Activated CD4-positive, alpha-beta T cell treated with anti-CD3 and anti-CD28 coated beads, Interleukin-2, amount 50 U/mL, for 48 hours (primary cell): Measurements from ENCODE around the gene KIAA1755.
A peak's percentile ranks its signal among the peaks of the same experiment; 100 is the strongest.

ENCODE experiments used
- DNase-seq, 2 experiments: peaks; one replicate each; pipeline ENCODE4 v3.0.0-alpha.2; 2020

The KIAA1755 gene

DNA sequence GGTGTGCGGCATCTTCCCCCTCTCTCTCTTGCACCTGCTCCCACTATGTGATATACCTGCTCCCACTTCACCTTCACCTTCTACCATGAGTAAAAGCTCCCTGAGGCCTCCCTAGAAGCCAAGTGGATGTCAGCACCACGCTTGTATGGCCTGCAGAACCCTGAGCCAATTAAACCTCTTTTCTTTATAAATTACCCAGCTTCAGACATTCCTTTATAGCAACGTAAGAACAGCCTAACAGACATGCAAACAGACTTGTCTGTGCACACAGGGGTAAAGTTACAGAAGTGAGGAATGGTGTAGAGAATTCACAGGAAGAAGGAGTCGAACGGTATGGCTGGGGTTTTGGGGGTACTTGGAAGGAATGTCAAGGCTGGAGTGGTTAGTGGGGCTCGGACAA lies 80.7 kb downstream of the KIAA1755 start:
- no peak for DNase-seq

DNA sequence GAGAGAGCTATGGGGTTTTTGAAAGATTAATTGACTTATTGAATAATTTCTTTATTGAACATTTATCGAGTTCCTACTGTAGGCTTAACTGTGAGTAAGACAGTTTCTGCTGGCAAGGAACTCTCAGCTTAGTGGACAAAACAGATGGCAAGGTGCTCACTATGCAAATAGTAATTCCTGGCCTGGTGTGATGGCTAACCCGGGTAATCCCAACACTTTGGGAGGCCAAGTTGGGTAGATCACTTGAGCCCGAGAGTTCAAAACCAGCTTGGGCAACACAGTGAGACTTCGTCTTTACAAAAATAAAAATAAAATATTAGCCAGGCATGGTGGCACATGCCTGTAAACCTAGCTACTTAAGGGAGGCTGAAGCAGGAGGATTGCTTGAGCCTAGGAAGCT lies 82.0 kb downstream of the KIAA1755 start:
- no peak for DNase-seq

GRCh38 chr20:38178065-38178491 lies 82.5 kb downstream of the KIAA1755 start:
- DNase-seq = no peak

- DNase-seq = no peak
Measured at GRCh38 chr20:38177201-38177600, 83.3 kb downstream of the KIAA1755 start.

DNA sequence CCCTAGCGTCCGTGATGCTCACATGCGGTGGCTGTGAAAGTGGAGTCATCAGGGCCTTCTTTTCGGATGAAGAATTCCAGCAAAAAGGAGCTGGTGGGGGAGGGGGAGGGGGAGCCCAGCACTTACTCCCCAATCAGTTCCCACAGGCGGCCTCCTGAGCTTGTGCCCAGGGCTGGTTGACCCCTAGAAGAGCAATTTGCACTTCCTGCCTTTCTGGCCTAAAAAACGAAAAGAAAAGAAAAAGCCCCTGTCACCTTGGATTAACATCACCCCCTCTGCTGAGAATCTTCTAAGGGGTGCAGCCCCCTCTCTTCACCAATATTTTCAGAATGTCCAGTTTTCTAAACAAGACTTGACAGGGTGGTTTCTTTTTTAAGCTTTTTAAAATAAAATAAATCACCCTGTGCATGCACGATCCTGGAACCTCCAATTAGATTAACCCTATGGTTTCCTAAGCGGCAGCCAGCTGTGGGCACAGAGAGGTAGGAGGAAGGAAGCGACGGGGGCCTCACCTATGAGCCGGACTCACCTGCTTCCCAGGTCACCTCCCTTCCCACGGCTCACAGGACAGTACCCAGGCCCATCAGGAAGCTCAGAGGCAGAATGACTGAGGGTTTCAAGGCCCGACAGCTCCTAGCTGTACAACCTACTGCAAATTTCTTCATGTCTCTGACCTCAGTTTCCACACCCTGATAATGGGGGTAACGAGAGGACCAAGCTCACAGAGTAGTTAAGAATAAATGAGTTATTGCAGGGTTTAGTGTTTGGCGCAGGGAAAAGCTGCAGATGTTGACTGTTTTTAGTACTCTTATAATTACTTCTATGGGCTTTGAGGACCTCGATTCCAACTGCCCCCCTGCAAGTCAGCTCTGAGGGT lies 85.0 kb downstream of the KIAA1755 start:
- DNase-seq = no peak

- DNase-seq = no peak
Measured at GRCh38 chr20:38173237-38174156, 87.0 kb downstream of the KIAA1755 start.

- no peak for DNase-seq
Measured at GRCh38 chr20:38172408-38172807, 88.1 kb downstream of the KIAA1755 start.

GRCh38 chr20:38171675-38172043 lies 88.9 kb downstream of the KIAA1755 start:
- DNase-seq = no peak

GRCh38 chr20:38170826-38171674 lies 89.5 kb downstream of the KIAA1755 start:
- no peak for DNase-seq

GRCh38 chr20:38170219-38170825 lies 90.2 kb downstream of the KIAA1755 start:
- no peak for DNase-seq

GRCh38 chr20:38169636-38170193 lies 90.8 kb downstream of the KIAA1755 start:
- no peak for DNase-seq

DNA sequence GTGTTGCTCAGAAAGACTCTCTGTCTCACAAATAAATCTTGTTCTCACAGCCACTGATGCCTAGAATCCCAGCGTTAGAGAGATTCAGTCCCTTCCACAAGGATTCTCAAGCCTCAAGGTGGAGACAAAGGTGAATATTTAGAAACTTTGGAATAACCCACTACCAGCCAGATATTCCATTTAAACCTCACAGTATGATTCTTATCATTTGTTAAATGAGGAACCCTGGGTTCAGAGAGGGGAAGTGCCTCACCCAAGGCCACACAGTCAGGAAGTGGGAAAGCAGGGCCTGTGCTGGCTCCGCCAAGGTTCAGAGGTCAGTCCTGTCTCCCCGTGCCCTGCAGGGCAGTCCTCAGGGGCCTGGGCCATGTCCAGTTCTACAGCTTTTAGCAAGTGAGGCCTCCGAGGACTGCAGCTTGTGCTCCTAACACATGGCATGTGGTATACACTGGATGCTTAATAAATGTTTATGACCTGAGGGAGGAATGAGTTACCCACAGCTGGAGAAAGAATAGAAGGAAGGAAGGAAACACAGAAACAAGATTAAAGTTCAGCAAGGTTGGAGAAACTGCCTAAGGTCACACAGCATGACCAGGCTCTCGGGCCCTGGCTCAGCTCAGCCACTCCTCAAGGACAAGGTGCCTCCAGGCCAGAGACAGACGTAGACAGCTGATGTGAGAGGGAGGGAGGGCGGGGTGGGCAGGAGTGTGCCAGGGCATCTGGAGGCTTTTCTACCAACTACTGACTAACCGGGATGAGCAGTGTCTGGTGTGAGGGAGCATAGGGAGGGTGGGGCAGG lies 91.5 kb downstream of the KIAA1755 start:
- DNase-seq = no peak

DNA sequence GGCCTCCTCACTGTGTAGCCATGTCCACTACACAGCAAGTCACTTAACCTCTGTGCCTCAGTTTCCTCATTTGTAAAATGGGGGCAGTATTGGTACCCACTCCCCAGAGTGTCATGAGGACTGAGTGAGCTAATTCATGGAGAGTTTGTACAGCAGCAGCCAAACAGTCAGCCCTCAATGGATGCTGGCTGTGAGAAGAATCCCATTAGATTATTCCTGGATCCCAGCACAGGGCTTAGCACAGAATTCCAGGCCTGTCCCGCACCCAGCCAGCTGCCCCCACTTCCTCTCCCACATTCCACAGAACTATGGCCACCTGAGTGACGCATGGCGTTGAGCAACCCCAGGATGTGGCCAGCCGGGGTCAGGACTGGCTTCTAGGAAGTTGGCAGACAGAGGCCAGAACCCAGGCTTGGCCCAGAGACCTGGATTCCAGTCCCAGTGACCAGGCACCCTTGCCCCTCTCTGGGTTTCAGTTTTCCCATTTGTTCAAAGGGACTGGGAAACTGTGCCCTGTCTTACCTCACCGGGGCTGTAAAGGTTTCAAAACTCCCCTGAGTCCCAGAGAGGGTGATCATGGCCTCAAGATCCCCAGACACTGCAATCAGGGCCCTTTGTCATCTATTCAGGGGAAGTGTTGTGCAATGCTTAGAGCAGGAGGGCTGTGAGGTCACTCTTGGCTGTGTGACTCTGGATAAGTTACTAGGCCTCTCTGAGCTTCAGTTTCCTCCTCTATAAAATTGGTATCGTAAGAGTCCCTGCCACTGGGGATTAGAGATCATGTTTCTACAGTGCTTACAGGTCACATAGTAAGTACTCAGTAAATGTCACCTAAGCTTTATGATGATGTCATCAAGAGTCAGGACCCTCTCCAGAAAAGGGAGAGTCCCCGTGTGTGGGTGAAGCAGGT lies 92.4 kb downstream of the KIAA1755 start:
- DNase-seq = no peak

GRCh38 chr20:38167328-38167850 lies 93.1 kb downstream of the KIAA1755 start:
- DNase-seq = no peak

GRCh38 chr20:38166703-38167233 lies 93.8 kb downstream of the KIAA1755 start:
- DNase-seq = no peak

DNA sequence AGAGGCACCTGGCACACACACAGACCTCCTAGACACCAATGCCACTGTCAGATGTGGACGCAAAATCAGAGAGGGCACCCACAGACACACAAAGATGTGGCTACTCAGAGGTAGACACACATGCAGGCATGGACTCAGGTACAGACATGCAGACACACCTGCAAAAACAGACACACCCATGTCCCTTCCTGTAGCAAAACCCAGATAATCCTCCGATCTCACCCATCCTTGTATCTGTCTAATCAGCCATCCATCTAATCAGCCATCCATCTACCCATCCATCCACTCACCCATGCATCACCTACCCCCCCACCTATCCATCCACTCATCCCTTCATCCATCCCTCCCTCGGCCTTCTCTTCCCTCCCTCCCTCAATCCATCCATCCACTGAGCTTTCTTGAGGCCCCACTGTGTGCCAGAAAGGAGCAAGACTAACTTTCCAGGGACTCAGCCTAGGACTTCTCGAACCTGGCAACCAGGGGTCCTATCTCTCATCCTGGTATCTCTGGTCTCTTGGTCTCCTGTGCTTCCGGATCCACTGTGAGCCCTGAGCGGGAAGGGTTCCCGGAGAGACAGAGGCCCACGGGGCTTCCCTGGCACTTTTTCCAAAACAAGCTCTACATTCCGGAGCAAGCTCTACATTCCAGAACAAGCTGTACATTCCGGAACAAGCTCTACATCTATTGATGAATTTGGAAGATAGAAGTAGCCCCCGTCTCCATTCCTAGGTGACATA lies 94.4 kb downstream of the KIAA1755 start:
- no peak for DNase-seq

GRCh38 chr20:38165089-38165965 lies 95.2 kb downstream of the KIAA1755 start, which contains the start of gene TGM2:
TGM2 (minus strand) TSS chr20:38165270; CDS start chr20:38165198, 72 bp downstream.
- peak; percentile 50 to 59 for DNase-seq
